Colon (tissue), 2 donors: ENCODE results near the gene ZNF816.
"Not testable (repeated sequence)": the region's sequence is repeated elsewhere in the genome, so short reads cannot be mapped to it uniquely, and the experiment has no call there.

ENCODE experiments used
- FAIRE-seq: peaks from 2 replicates; lab custom pipeline; 2012; peaks lifted over from hg19 to GRCh38; lab: Jason Lieb, UNC
- donor health status: control.
- donor health status: control.

Gene ZNF816

GRCh38 chr19:52962394-52963246, at the start of gene ZNF816:
TSS of gene ZNF816 (minus strand) at chr19:52962881. CDS start at chr19:52956089, 6,792 bp downstream.
- no peak for FAIRE-seq

- FAIRE-seq, result no peak
Measured at GRCh38 chr19:53012006-53012405, 49.3 kb upstream of the ZNF816 start.

- FAIRE-seq, result no peak
Measured at GRCh38 chr19:53010494-53010893, 47.8 kb upstream of the ZNF816 start.

GRCh38 chr19:53008061-53008778, 45.5 kb upstream of the ZNF816 start:
- no peak for FAIRE-seq

GRCh38 chr19:53007606-53008005, 44.9 kb upstream of the ZNF816 start:
- no peak for FAIRE-seq

- no peak for FAIRE-seq
Measured at GRCh38 chr19:53007200-53007599, 44.5 kb upstream of the ZNF816 start.

- no peak for FAIRE-seq
Measured at GRCh38 chr19:53004242-53004641, 41.6 kb upstream of the ZNF816 start.

- FAIRE-seq, result no peak
Measured at GRCh38 chr19:53002479-53002878, 39.8 kb upstream of the ZNF816 start.

- no peak for FAIRE-seq
Measured at GRCh38 chr19:52997975-52998374, 35.3 kb upstream of the ZNF816 start.

GRCh38 chr19:52995711-52996110, 33.0 kb upstream of the ZNF816 start:
- no peak for FAIRE-seq

- no peak for FAIRE-seq
Measured at GRCh38 chr19:52993342-52994178, 30.9 kb upstream of the ZNF816 start.

GRCh38 chr19:52992109-52993004, 29.7 kb upstream of the ZNF816 start:
- FAIRE-seq, result no peak

GRCh38 chr19:52991484-52991883, 28.8 kb upstream of the ZNF816 start:
- FAIRE-seq, result no peak

GRCh38 chr19:52990759-52991418, 28.2 kb upstream of the ZNF816 start:
- no peak for FAIRE-seq

- no peak for FAIRE-seq
Measured at GRCh38 chr19:52988506-52988905, 25.8 kb upstream of the ZNF816 start.

- FAIRE-seq, result no peak
Measured at GRCh38 chr19:52987221-52987620, 24.5 kb upstream of the ZNF816 start.

- FAIRE-seq, result not testable (repeated sequence)
Measured at GRCh38 chr19:52983167-52983566, 20.5 kb upstream of the ZNF816 start.

GRCh38 chr19:52981329-52981728, 18.6 kb upstream of the ZNF816 start:
- FAIRE-seq, result no peak

- no peak for FAIRE-seq
Measured at GRCh38 chr19:52967772-52968171, 5.1 kb upstream of the ZNF816 start.

GRCh38 chr19:52963247-52963618, 552 bp upstream of the ZNF816 start:
- no peak for FAIRE-seq

GRCh38 chr19:52961981-52962380, 700 bp downstream of the ZNF816 start:
- no peak for FAIRE-seq
